Measurements from ENCODE around the gene TMEM245. TPM values are rescaled to one million over a fixed set of nuclear protein-coding genes. Genes with fewer than 3 reads are reported as not detected.
"Not testable (repeated sequence)": the region's sequence is repeated elsewhere in the genome, so short reads cannot be mapped to it uniquely, and the experiment has no call there.

TMEM245 gene
- total RNA-seq, 1 donor from 2014 or later: 57.1 TPM

- no peak for TF ChIP-seq CTCF (conservative IDR thresholded peaks at IDR 0.05; ENCODE audit: low read depth, low read length)
- DNase-seq (ENCODE audit: low read depth): no peak
- no peak overlapping the region for H3K4me3 ChIP-seq (ENCODE audit: low read depth, low read length)
Observed at GRCh38 chr9:109134167-109134578, 14.4 kb upstream of the TMEM245 start.

GRCh38 chr9:109133533-109133932 lies 13.8 kb upstream of the TMEM245 start:
- no peak for TF ChIP-seq CTCF (conservative IDR thresholded peaks at IDR 0.05; ENCODE audit: low read depth, low read length)
- H3K4me3 ChIP-seq (ENCODE audit: low read depth, low read length): no peak overlapping the region
- no peak for DNase-seq (ENCODE audit: low read depth)

- TF ChIP-seq CTCF (conservative IDR thresholded peaks at IDR 0.05; ENCODE audit: low read depth, low read length): no peak
- DNase-seq (ENCODE audit: low read depth): no peak
- H3K4me3 ChIP-seq (ENCODE audit: low read depth, low read length): no peak overlapping the region
Observed at GRCh38 chr9:109132567-109133021, 12.8 kb upstream of the TMEM245 start.

GRCh38 chr9:109129470-109130197 lies 9.9 kb upstream of the TMEM245 start:
- no peak for TF ChIP-seq CTCF (conservative IDR thresholded peaks at IDR 0.05; ENCODE audit: low read depth, low read length)
- no peak for DNase-seq (ENCODE audit: low read depth)
- H3K4me3 ChIP-seq (ENCODE audit: low read depth, low read length): no peak overlapping the region

GRCh38 chr9:109126671-109127070 lies 6.9 kb upstream of the TMEM245 start:
- not testable (repeated sequence) for H3K4me3 ChIP-seq (ENCODE audit: low read depth, low read length); DNase-seq (ENCODE audit: low read depth)

- DNase-seq (ENCODE audit: low read depth): no peak
- TF ChIP-seq CTCF (conservative IDR thresholded peaks at IDR 0.05; ENCODE audit: low read depth, low read length): no peak
- no peak overlapping the region for H3K4me3 ChIP-seq (ENCODE audit: low read depth, low read length)
Observed at GRCh38 chr9:109124121-109124520, 4.4 kb upstream of the TMEM245 start.

- no peak overlapping the region for H3K4me3 ChIP-seq (ENCODE audit: low read depth, low read length)
- DNase-seq (ENCODE audit: low read depth): no peak
- TF ChIP-seq CTCF (conservative IDR thresholded peaks at IDR 0.05; ENCODE audit: low read depth, low read length): no peak
Observed at GRCh38 chr9:109122726-109123621, 3.2 kb upstream of the TMEM245 start.
